NCI-H526 (cell line): ENCODE data around the gene CCDC138.
A peak's percentile ranks its signal among the peaks of the same experiment; 100 is the strongest.

Experiments used
- DNase-seq, 2 experiments: peaks; one replicate each; lab custom pipeline; 2025; lab: John Stamatoyannopoulos, UW

The CCDC138 gene

GRCh38 chr2:108825254-108825653 is 38.7 kb downstream of the CCDC138 start:
- DNase-seq, result no peak

DNA sequence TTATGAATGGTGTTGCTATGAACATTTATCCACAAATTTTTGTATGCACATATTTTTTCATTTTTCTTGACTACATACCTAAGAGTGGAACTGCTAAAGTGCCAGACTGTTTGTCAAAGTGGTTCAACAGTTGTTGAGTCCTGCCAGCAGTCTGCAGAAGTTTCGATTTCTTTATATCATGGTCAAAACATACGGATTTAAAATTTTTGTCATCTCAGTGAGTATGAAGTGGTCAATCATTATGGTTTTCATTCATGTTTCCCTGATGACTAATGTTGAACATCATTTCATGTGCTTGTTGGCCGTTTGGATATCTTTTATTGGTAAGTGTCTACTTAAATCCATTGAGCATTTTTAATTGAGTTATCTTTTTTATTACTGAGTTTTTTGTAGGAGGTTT is 39.2 kb downstream of the CCDC138 start:
- DNase-seq, result no peak

- DNase-seq, result no peak
Observed at GRCh38 chr2:108829578-108830310, 43.2 kb downstream of the CCDC138 start.

GRCh38 chr2:108833219-108833618 is 46.6 kb downstream of the CCDC138 start:
- no peak for DNase-seq

GRCh38 chr2:108834620-108835019 is 48.0 kb downstream of the CCDC138 start:
- peak in 1 of 2 experiments; percentile 7 for DNase-seq

GRCh38 chr2:108835040-108835439 is 48.5 kb downstream of the CCDC138 start:
- DNase-seq, result no peak

GRCh38 chr2:108837198-108837597 is 50.6 kb downstream of the CCDC138 start:
- DNase-seq, result no peak

DNA sequence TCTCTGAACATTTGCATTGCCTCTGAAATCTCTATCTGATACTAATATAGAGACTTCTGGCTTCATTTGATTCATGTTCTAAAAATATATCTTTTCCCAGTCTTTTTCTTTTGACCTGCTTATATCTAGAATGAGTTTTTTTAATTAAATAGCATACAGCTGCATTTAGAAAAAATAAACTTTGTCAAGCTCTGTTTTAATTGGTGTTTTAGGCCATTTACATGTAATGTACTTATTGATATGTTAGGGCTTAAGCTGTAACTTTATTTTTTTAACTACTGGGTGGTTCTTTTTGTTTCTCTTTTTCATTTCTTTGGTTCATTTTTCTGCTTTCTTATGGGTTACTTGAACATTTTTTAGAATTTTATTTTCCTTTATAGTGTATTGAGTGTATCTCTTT is 54.9 kb downstream of the CCDC138 start:
- no peak for DNase-seq

DNA sequence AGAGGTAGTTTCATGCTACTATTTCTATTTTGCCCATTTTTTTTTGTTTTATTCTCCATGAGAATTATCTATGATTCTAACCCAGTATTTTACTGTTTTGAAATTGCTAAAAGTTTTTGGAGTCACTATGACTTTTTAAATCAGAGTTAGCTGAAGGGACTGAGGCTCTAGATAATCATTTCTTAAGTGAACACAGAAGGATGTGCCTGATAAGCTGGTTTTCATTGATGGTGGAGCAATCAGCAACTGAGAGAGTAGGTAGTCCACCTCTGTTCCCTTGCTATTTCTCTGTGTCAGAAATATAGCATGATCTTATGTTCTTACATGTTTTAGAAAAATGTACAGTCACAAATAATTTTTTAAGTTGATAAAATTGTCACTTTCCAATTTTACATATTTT is 59.4 kb downstream of the CCDC138 start:
- DNase-seq, result no peak

GRCh38 chr2:108847000-108847399 is 60.4 kb downstream of the CCDC138 start:
- DNase-seq, result no peak

- DNase-seq, result no peak
Observed at GRCh38 chr2:108852375-108852774, 65.8 kb downstream of the CCDC138 start.

DNA sequence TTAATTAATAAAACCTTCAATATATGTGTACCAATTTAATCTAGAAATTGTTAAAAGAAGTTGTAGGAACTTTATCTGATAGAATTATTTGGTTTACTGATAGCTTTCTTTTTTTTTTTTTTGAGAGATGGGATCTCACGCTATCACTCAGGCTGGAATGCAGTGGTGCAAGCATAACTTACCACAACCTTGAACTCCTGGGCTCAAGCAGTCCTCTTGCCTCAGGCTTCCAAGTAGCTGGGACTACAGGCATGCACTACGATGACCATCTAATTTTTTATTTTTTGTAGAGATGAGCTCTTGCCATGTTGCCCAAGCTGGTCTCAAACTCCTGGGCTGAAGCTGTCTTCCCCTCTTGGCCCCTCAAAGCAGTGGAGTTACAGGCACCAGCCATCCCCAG is 66.8 kb downstream of the CCDC138 start:
- DNase-seq, result no peak

GRCh38 chr2:108854484-108854883 is 67.9 kb downstream of the CCDC138 start:
- DNase-seq, result no peak

GRCh38 chr2:108855194-108855593 is 68.6 kb downstream of the CCDC138 start:
- peak in 1 of 2 experiments; percentile 4 for DNase-seq

DNA sequence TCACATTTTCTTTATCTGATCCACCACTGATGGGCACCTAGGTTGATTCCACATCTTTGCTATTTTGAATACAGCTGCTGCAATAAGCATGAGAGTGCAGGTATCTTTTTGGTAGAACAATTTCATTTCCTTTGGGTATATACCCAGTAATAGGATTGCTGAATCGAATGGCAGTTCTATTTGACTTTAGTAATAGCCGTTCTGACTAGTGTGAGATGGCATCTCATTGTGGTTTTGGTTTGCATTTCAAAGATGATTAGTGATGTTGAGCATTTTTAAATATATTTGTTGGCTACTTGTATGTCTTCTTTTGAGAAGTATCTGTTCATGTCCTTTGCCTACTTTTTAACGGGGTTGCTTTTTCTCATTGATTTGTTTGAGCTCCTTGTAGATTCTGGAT is 72.3 kb downstream of the CCDC138 start:
- DNase-seq, result no peak

DNA sequence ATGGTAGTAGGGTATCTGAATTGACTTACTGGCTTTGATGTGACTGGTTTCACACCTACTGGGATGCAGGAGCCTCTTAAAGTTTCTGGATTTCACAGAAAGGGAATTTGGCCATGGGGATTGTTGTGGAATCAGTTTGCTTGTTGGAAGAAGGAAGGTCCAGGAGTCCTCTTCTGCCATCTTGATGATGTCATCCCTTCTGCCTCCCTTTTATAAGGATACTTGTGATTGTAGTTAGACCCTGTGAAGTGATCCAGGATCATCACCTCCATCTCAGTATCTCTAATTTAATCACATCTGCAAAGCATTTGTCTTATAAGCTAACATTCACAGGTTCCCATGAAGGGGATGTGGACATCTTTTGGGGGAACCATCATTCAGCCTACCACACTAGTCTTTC is 79.5 kb downstream of the CCDC138 start:
- DNase-seq, result no peak

GRCh38 chr2:108868911-108869310 is 82.3 kb downstream of the CCDC138 start:
- DNase-seq, result no peak

- DNase-seq, result no peak
Observed at GRCh38 chr2:108869542-108869941, 83.0 kb downstream of the CCDC138 start.

GRCh38 chr2:108870069-108870644 is 83.6 kb downstream of the CCDC138 start:
- no peak for DNase-seq

DNA sequence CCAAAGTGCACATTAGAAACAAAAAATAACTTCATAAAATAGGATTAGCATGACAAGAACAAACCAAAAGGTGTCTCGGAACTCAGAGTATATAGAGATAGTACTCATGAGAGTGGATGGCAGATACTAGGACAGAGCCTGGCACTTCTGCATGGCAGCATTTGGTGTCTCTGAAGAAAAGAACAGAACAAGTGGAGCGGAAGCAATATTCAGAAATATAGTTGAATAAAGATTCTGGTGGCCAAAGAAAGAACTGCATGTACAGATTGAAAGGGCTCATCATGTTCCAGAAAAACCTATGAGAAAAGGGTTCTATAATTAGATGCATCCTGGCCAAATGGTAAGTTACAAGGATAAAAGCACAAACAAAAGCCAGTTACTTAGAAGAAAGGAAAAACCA is 90.9 kb downstream of the CCDC138 start:
- DNase-seq, result no peak

DNA sequence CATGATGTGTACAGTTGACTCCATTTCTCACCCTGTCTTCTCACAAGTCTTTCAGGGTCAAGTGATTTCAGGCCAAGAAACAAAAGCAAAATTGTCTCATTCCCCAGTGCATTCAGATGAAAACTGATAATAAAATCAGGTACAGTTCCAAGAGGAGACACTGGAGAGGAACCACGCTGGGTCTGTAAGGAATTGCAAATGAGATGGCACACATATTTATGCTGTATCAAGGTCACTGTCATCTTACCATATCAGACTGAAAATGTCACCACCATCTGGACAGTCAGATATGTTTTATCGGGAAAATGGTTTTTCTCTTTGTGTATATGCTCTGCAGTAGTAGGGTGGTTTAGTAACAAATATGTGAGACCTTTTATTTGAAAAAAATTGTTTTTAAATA is 91.7 kb downstream of the CCDC138 start:
- no peak for DNase-seq

GRCh38 chr2:108884619-108885018 is 98.0 kb downstream of the CCDC138 start:
- no peak for DNase-seq

GRCh38 chr2:108889907-108890306 is 103.3 kb downstream of the CCDC138 start:
- no peak for DNase-seq

DNA sequence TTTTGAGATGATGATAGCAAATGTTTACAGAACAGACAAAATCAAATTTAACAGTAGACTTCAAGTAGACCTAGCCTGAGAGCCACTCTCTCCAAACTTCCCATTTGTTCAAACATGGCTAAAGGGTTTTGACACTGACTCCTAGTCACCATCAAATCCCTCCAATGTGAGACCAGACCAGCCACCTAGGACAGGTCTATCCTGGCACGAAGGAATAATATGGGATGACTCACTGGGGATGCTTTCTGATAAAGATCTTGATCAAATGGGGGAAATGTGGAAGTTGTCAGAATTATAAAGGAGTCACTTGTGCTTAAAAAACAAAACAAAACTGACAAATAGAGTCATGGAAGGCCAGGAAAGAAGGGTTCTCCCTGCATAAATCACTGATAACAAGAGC is 106.7 kb downstream of the CCDC138 start:
- DNase-seq, result no peak
